ENCODE results near the gene VPS4B.

The VPS4B gene

DNA sequence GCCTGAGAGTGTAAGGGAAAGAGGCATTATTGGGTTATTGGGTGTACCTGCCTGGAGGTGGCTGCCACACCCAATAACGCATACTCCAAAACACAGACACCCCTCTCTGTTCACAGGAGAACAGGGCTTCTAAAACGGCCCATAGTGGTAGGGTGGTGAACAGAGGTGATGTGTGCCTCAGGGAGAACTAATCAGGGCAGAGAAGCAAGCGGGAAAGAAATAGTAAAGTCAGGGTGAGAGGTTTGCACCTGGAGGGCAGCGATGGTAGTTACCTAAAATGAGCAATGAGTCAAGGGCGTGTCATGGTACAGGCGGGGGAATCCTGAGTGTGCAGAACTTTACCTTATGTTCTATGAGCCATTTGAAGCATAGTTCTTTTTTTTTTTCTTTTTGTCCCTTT lies 21.6 kb upstream of the VPS4B start:
- Histone ChIP-seq H3K27ac (replicated peaks) (peak overlapping the region; percentile 74), H3K4me3 (replicated peaks; ENCODE audit: insufficient read depth, low read length) (no peak overlapping the region), H3K27me3 (ENCODE audit: insufficient read depth, poor library complexity, severe bottlenecking) (no peaks in the 10 kb centered on the region)
- TF ChIP-seq SPI1 (IDR thresholded peaks at IDR 0.05; ENCODE audit: borderline replicate concordance, low read depth) = no peak
- TF ChIP-seq GABPA (IDR thresholded peaks at IDR 0.05; ENCODE audit: low read depth) = no peak
- TF ChIP-seq, protein P1, sequence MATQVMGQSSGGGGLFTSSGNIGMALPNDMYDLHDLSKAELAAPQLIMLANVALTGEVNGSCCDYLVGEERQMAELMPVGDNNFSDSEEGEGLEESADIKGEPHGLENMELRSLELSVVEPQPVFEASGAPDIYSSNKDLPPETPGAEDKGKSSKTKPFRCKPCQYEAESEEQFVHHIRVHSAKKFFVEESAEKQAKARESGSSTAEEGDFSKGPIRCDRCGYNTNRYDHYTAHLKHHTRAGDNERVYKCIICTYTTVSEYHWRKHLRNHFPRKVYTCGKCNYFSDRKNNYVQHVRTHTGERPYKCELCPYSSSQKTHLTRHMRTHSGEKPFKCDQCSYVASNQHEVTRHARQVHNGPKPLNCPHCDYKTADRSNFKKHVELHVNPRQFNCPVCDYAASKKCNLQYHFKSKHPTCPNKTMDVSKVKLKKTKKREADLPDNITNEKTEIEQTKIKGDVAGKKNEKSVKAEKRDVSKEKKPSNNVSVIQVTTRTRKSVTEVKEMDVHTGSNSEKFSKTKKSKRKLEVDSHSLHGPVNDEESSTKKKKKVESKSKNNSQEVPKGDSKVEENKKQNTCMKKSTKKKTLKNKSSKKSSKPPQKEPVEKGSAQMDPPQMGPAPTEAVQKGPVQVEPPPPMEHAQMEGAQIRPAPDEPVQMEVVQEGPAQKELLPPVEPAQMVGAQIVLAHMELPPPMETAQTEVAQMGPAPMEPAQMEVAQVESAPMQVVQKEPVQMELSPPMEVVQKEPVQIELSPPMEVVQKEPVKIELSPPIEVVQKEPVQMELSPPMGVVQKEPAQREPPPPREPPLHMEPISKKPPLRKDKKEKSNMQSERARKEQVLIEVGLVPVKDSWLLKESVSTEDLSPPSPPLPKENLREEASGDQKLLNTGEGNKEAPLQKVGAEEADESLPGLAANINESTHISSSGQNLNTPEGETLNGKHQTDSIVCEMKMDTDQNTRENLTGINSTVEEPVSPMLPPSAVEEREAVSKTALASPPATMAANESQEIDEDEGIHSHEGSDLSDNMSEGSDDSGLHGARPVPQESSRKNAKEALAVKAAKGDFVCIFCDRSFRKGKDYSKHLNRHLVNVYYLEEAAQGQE (IDR thresholded peaks at IDR 0.05; ENCODE audit: insufficient replicate concordance, low read depth) = no peak
- no peak for TF ChIP-seq POLR2AphosphoS5 (IDR thresholded peaks at IDR 0.05; ENCODE audit: low read depth)
- TF ChIP-seq, protein P2, sequence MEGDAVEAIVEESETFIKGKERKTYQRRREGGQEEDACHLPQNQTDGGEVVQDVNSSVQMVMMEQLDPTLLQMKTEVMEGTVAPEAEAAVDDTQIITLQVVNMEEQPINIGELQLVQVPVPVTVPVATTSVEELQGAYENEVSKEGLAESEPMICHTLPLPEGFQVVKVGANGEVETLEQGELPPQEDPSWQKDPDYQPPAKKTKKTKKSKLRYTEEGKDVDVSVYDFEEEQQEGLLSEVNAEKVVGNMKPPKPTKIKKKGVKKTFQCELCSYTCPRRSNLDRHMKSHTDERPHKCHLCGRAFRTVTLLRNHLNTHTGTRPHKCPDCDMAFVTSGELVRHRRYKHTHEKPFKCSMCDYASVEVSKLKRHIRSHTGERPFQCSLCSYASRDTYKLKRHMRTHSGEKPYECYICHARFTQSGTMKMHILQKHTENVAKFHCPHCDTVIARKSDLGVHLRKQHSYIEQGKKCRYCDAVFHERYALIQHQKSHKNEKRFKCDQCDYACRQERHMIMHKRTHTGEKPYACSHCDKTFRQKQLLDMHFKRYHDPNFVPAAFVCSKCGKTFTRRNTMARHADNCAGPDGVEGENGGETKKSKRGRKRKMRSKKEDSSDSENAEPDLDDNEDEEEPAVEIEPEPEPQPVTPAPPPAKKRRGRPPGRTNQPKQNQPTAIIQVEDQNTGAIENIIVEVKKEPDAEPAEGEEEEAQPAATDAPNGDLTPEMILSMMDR (IDR thresholded peaks at IDR 0.05; ENCODE audit: insufficient read depth, low read length) = no peak
- no peak for DNase-seq (ENCODE audit: low read depth in 1 of 2, low spot score in 1 of 2)

DNA sequence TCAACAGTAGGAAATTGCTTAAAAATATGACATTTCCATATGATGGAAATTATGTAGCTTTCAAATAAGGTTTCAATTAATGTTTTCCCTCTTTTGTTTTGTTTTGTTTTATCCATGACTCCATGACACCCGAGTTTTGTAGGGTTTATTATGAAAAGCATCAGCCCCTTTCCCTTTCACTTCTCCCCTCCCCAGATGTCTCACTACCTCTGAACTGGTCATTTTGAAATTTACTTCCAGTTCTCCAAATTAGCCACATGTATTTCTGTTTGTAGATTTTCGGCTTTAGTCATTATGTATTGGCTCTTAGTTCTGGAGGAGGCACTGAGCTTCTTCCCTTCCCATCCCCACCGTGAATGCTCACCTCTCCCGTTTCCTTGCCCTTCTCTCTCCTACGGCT lies 18.6 kb upstream of the VPS4B start:
- no peak overlapping the region for H3K4me3 ChIP-seq (replicated peaks; ENCODE audit: insufficient read depth, low read length)
- H3K27ac ChIP-seq (replicated peaks) = 0 out of 2 replicates have a peak overlapping the region, but pooled peaks have one; percentile 14
- DNase-seq (ENCODE audit: low read depth in 1 of 2, low spot score in 1 of 2) = no peak
- TF ChIP-seq, protein P1 (IDR thresholded peaks at IDR 0.05; ENCODE audit: insufficient replicate concordance, low read depth) = no peak
- TF ChIP-seq SPI1 (IDR thresholded peaks at IDR 0.05; ENCODE audit: borderline replicate concordance, low read depth) (peak; percentile 11; the same call in 1 of the 2 replicates), POLR2AphosphoS5 (IDR thresholded peaks at IDR 0.05; ENCODE audit: low read depth) (no peak)
- no peaks in the 10 kb centered on the region for H3K27me3 ChIP-seq (ENCODE audit: insufficient read depth, poor library complexity, severe bottlenecking)

DNA sequence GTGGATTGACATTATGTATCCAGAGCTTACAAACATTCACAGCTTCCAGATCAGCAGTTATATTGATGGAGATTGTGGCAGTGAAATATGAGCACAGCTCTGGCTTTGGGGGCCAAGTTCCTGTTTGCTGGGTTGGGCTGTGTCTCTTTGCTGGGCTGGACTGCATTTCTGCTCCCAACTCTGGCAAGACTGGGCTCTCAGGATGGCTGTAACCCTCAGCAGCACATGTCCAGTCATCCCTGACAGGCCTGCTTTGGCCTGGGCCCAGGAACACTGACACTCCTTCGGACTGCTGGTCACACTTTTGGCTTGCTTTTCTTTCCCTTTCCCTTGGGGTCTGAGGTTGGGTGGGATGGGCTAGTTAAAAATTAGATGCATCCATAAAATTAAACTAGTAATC lies 17.9 kb upstream of the VPS4B start:
- no peak overlapping the region for H3K27ac ChIP-seq (replicated peaks)
- no peak for DNase-seq (ENCODE audit: low read depth in 1 of 2, low spot score in 1 of 2)
- H3K27me3 ChIP-seq (ENCODE audit: insufficient read depth, poor library complexity, severe bottlenecking) = no peaks in the 10 kb centered on the region
- TF ChIP-seq, protein P1 (IDR thresholded peaks at IDR 0.05; ENCODE audit: insufficient replicate concordance, low read depth) = no peak
- TF ChIP-seq GABPA (IDR thresholded peaks at IDR 0.05; ENCODE audit: low read depth) = no peak
- no peak for TF ChIP-seq POLR2AphosphoS5 (IDR thresholded peaks at IDR 0.05; ENCODE audit: low read depth)
- TF ChIP-seq, protein P2 (IDR thresholded peaks at IDR 0.05; ENCODE audit: insufficient read depth, low read length) = no peak
- TF ChIP-seq SPI1 (IDR thresholded peaks at IDR 0.05; ENCODE audit: borderline replicate concordance, low read depth) = no peak
- H3K4me3 ChIP-seq (replicated peaks; ENCODE audit: insufficient read depth, low read length) = no peak overlapping the region
